Dendritic cell treated with granulocyte-macrophage colony-stimulating factor and Interleukin-4, amounts not matched to agents 40 ng/mL and 50 ng/mL, for 4 days (primary cell): ENCODE results near the gene LIPN.

Experiments used
- H3K27ac Mint-ChIP-seq: one replicate; pipeline ENCODE4 v1.8.0; 2022; ENCODE audit warnings: mild to moderate bottlenecking, mixed read lengths
- H3K27me3 Mint-ChIP-seq: one replicate; pipeline ENCODE4 v1.8.0; 2022; ENCODE audit warnings: mild to moderate bottlenecking, mixed read lengths
- H3K36me3 Mint-ChIP-seq: one replicate; pipeline ENCODE4 v1.8.0; 2022; ENCODE audit warnings: low read depth, mixed read lengths
- H3K4me1 Mint-ChIP-seq: one replicate; pipeline ENCODE4 v1.8.0; 2022; ENCODE audit warnings: low read depth, mixed read lengths
- H3K4me3 Mint-ChIP-seq: one replicate; pipeline ENCODE4 v1.8.0; 2022; ENCODE audit warnings: mild to moderate bottlenecking, moderate library complexity, mixed read lengths
- H3K9me3 Mint-ChIP-seq: one replicate; pipeline ENCODE4 v1.8.0; 2022; ENCODE audit warnings: mixed read lengths
- intact Hi-C: fragments of 100-400 bp; cut with micrococcal nuclease; formaldehyde crosslinking; loops from one replicate; pipeline ENCODE4 v1.15.0; 2022

The LIPN gene

GRCh38 chr10:88793712-88794299 is 34.0 kb downstream of the LIPN start:
- Mint-ChIP-seq H3K27me3 (peaks cover 25% of the 10 kb centered on the region), H3K4me3 (no peak overlapping the region), H3K9me3 (no peaks in the 10 kb centered on the region), H3K36me3 (no peaks in the 10 kb centered on the region), H3K27ac (no peak overlapping the region), H3K4me1 (peaks cover 14% of the 10 kb centered on the region)
- intact Hi-C loops, result no loop called here

- H3K4me3 Mint-ChIP-seq, result no peak overlapping the region
Measured at GRCh38 chr10:88794731-88795130, 34.9 kb downstream of the LIPN start.

GRCh38 chr10:88800152-88801125 is 40.6 kb downstream of the LIPN start:
- H3K4me1 Mint-ChIP-seq, result no peaks in the 10 kb centered on the region
- intact Hi-C loops, result no loop called here
- peaks cover 22% of the 10 kb centered on the region for H3K27me3 Mint-ChIP-seq
- H3K36me3 Mint-ChIP-seq, result no peaks in the 10 kb centered on the region
- no peaks in the 10 kb centered on the region for H3K9me3 Mint-ChIP-seq
- H3K27ac Mint-ChIP-seq, result no peak overlapping the region
- H3K4me3 Mint-ChIP-seq, result no peak overlapping the region

More at GRCh38 chr10:88794731-88795130, 34.9 kb downstream of the LIPN start:
- H3K4me1 Mint-ChIP-seq, result peaks cover 14% of the 10 kb centered on the region
- H3K27me3 Mint-ChIP-seq, result peaks cover 25% of the 10 kb centered on the region
- H3K36me3 Mint-ChIP-seq, result no peaks in the 10 kb centered on the region
- H3K27ac Mint-ChIP-seq, result no peak overlapping the region
- intact Hi-C loops, result no loop called here
- no peaks in the 10 kb centered on the region for H3K9me3 Mint-ChIP-seq

GRCh38 chr10:88802523-88803285 is 42.9 kb downstream of the LIPN start, which contains the start of gene LIPM:
TSS of gene LIPM (plus strand) at chr10:88802730. CDS start at chr10:88802897, 167 bp downstream.
- H3K27me3 Mint-ChIP-seq, result peaks cover 17% of the 10 kb centered on the region
- intact Hi-C loops, result no loop called here
- H3K4me1 Mint-ChIP-seq, result no peaks in the 10 kb centered on the region
- no peak within 1 kb of the TSS for H3K27ac Mint-ChIP-seq
- no peaks in the 10 kb centered on the region for H3K36me3 Mint-ChIP-seq
- no peaks in the 10 kb centered on the region for H3K9me3 Mint-ChIP-seq
- H3K4me3 Mint-ChIP-seq, result no peak within 1 kb of the TSS

GRCh38 chr10:88803641-88804040 is 43.8 kb downstream of the LIPN start:
- Mint-ChIP-seq H3K9me3 (no peaks in the 10 kb centered on the region), H3K27me3 (peaks cover 10% of the 10 kb centered on the region), H3K4me3 (no peak overlapping the region), H3K27ac (no peak overlapping the region), H3K36me3 (no peaks in the 10 kb centered on the region), H3K4me1 (no peaks in the 10 kb centered on the region)
- intact Hi-C loops, result no loop called here

- peaks cover 10% of the 10 kb centered on the region for H3K27me3 Mint-ChIP-seq
- H3K4me1 Mint-ChIP-seq, result no peaks in the 10 kb centered on the region
- no peak overlapping the region for H3K27ac Mint-ChIP-seq
- no peaks in the 10 kb centered on the region for H3K9me3 Mint-ChIP-seq
- intact Hi-C loops, result no loop called here
- H3K4me3 Mint-ChIP-seq, result no peak overlapping the region
- no peaks in the 10 kb centered on the region for H3K36me3 Mint-ChIP-seq
Measured at GRCh38 chr10:88804083-88804812, 44.4 kb downstream of the LIPN start.

GRCh38 chr10:88805361-88805760 is 45.5 kb downstream of the LIPN start:
- peaks cover 5% of the 10 kb centered on the region for H3K27me3 Mint-ChIP-seq
- intact Hi-C loops, result no loop called here
- H3K4me1 Mint-ChIP-seq, result no peaks in the 10 kb centered on the region
- H3K9me3 Mint-ChIP-seq, result no peaks in the 10 kb centered on the region
- H3K4me3 Mint-ChIP-seq, result no peak overlapping the region
- no peaks in the 10 kb centered on the region for H3K36me3 Mint-ChIP-seq
- H3K27ac Mint-ChIP-seq, result no peak overlapping the region

- Mint-ChIP-seq H3K36me3 (no peaks in the 10 kb centered on the region), H3K27me3 (peaks cover 5% of the 10 kb centered on the region), H3K4me1 (no peaks in the 10 kb centered on the region), H3K4me3 (no peak overlapping the region), H3K27ac (no peak overlapping the region), H3K9me3 (no peaks in the 10 kb centered on the region)
- intact Hi-C loops, result no loop called here
Measured at GRCh38 chr10:88805924-88806323, 46.1 kb downstream of the LIPN start.

- no peaks in the 10 kb centered on the region for H3K36me3 Mint-ChIP-seq
- peaks cover 8% of the 10 kb centered on the region for H3K27me3 Mint-ChIP-seq
- intact Hi-C loops, result loop anchor here (1.0 to 2.0 kb wide), 2 partner anchors 121 to 245 kb away; no protein-coding TSS in a partner anchor
- H3K4me1 Mint-ChIP-seq, result peaks cover 5% of the 10 kb centered on the region
- H3K4me3 Mint-ChIP-seq, result no peak overlapping the region
- no peak overlapping the region for H3K27ac Mint-ChIP-seq
- H3K9me3 Mint-ChIP-seq, result no peaks in the 10 kb centered on the region
Measured at GRCh38 chr10:88809621-88810020, 49.8 kb downstream of the LIPN start.

GRCh38 chr10:88810196-88810961 is 50.6 kb downstream of the LIPN start:
- Mint-ChIP-seq H3K4me3 (no peak overlapping the region), H3K27me3 (peaks cover 8% of the 10 kb centered on the region), H3K36me3 (no peaks in the 10 kb centered on the region), H3K4me1 (peaks cover 5% of the 10 kb centered on the region), H3K9me3 (no peaks in the 10 kb centered on the region), H3K27ac (no peak overlapping the region)
- intact Hi-C loops, result loop anchor here (1.0 kb wide), 1 partner anchor 122 kb away; no protein-coding TSS in a partner anchor

- H3K9me3 Mint-ChIP-seq, result no peaks in the 10 kb centered on the region
- no peak overlapping the region for H3K4me3 Mint-ChIP-seq
- intact Hi-C loops, result no loop called here
- peaks cover 5% of the 10 kb centered on the region for H3K4me1 Mint-ChIP-seq
- no peaks in the 10 kb centered on the region for H3K36me3 Mint-ChIP-seq
- peaks cover 5% of the 10 kb centered on the region for H3K27me3 Mint-ChIP-seq
- no peak overlapping the region for H3K27ac Mint-ChIP-seq
Measured at GRCh38 chr10:88813200-88813599, 53.4 kb downstream of the LIPN start.

GRCh38 chr10:88819290-88819689 is 59.5 kb downstream of the LIPN start:
- intact Hi-C loops, result no loop called here
- no peaks in the 10 kb centered on the region for H3K4me1 Mint-ChIP-seq
- H3K9me3 Mint-ChIP-seq, result no peaks in the 10 kb centered on the region
- H3K4me3 Mint-ChIP-seq, result no peak overlapping the region
- H3K27ac Mint-ChIP-seq, result no peak overlapping the region
- H3K27me3 Mint-ChIP-seq, result no peaks in the 10 kb centered on the region
- no peaks in the 10 kb centered on the region for H3K36me3 Mint-ChIP-seq
